Esophagus muscularis mucosa (tissue), 4 donors: ENCODE data around the gene GABRR2. TPM values are rescaled to one million over a fixed set of nuclear protein-coding genes. Genes with fewer than 3 reads are reported as not detected.

Source experiments
- DNase-seq: peaks from one replicate; pipeline ENCODE4 v3.0.0-alpha.2; 2017; ENCODE audit errors: extremely low spot score
- H3K27ac ChIP-seq, 4 donors: fragments of 200-600 bp; sonication (generic); replicated peaks in 1 of 4; 1 replicate in 3 of 4; 2 replicates in 1 of 4; pipeline ENCODE4 v1.5.1; 2016 to 2019; ENCODE audit warnings: mild to moderate bottlenecking in 1 of 4
- H3K27me3 ChIP-seq, 4 donors: fragments of 200-600 bp; sonication (generic); one replicate each; pipeline versions ENCODE4 v1.5.1 to v1.6.0; 2016 to 2019
- H3K36me3 ChIP-seq, 4 donors: fragments of 200-600 bp; sonication (generic); one replicate each; pipeline ENCODE4 v1.5.1; 2016 to 2019
- H3K4me1 ChIP-seq, 4 donors: fragments of 200-600 bp; sonication (generic); one replicate each; pipeline ENCODE4 v1.5.1; 2016 to 2019
- H3K4me3 ChIP-seq, 4 donors: fragments of 200-600 bp; sonication (generic); 1 replicate in 2 of 4; 2 replicates in 2 of 4; pipeline ENCODE4 v1.5.1; 2016 to 2019; ENCODE audit warnings: mild to moderate bottlenecking in 4 of 4, moderate library complexity in 1 of 4
- H3K9me3 ChIP-seq, 4 donors: fragments of 200-600 bp; sonication (generic); 1 replicate in 3 of 4; 2 replicates in 1 of 4; pipeline ENCODE4 v1.5.1; 2016 to 2019
- EP300 ChIP-seq: sonication (generic); formaldehyde crosslinking; IDR thresholded peaks from one replicate; pipeline ENCODE4 v1.6.1; 2017; ENCODE audit warnings: antibody characterized with exemption
- POLR2A ChIP-seq: fragments of 450-650 bp; IDR thresholded peaks from one replicate; pipeline ENCODE4 v1.6.1; 2017; ENCODE audit warnings: antibody characterized with exemption, moderate library complexity, mild to moderate bottlenecking, low read depth
- POLR2AphosphoS5 ChIP-seq, 2 donors: sonication (generic); formaldehyde crosslinking; IDR thresholded peaks; one replicate each; pipeline ENCODE4 v1.6.1; 2017; ENCODE audit warnings: antibody characterized with exemption in 2 of 2
- WGBS: methylation state at CpG from one replicate; pipeline ENCODE4 v1.1.5; 2018; 5-methylcytosine and 5-hydroxymethylcytosine counted together
- intact Hi-C: fragments of 100-400 bp; cut with DNase I; formaldehyde crosslinking; loops from one replicate; pipeline ENCODE4 v1.15.1; 2023
- total RNA-seq, 4 donors: library from RNA; depleted of rRNA; stranded (reverse); fragments of >200 nt; gene quantifications; one replicate each; pipeline versions ENCODE4 v1.1.0 to v1.2.1, GENCODE V29; 2016
- TF ChIP-seq, protein P1 (sequence below), 3 experiments: fragments of 200-600 bp in 2 of 3; fragments of 450-650 bp in 1 of 3; sonication (generic) in 2 of 3; IDR thresholded peaks; one replicate each; pipeline ENCODE4 v1.5.1; 2017 to 2019; ENCODE audit warnings: antibody characterized with exemption in 3 of 3, mild to moderate bottlenecking in 2 of 3, moderate library complexity in 1 of 3

The GABRR2 gene
- total RNA-seq, 4 donors from 2014 or later = 0.33 to 0.46 (median 0.45) TPM; not detected in 1

DNA sequence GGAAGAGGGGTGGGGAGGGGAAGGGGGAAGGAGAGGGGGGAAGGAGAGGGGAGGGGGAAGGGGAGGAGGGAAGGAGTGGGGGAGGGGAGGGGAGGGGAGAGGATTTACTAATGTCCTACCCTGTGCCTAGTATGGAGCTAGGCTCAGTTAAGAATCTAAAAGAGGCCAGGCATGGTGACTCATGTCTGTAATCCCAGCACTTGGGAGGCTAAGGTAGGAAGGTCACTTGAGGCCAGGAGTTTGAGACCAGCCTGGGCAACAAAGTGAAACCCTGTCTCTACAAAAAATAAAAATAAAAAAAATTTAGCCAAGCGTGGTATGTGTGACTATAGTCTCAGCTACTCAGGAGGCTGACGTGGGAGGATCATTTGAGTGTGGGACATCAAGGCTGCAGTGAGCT lies 24.5 kb upstream of the GABRR2 start:
- no peak overlapping the region for H3K4me3 ChIP-seq
- peaks cover 0 to 14% (median 7%) of the 10 kb centered on the region in 4 donors for H3K4me1 ChIP-seq
- H3K27me3 ChIP-seq = no peaks in the 10 kb centered on the region
- peaks cover 34 to 71% (median 54%) of the 10 kb centered on the region in 4 donors for H3K36me3 ChIP-seq
- H3K27ac ChIP-seq = no peak overlapping the region
- WGBS = 94% methylated on average over 2 of the region's 2 CpGs
- TF ChIP-seq, protein P1, sequence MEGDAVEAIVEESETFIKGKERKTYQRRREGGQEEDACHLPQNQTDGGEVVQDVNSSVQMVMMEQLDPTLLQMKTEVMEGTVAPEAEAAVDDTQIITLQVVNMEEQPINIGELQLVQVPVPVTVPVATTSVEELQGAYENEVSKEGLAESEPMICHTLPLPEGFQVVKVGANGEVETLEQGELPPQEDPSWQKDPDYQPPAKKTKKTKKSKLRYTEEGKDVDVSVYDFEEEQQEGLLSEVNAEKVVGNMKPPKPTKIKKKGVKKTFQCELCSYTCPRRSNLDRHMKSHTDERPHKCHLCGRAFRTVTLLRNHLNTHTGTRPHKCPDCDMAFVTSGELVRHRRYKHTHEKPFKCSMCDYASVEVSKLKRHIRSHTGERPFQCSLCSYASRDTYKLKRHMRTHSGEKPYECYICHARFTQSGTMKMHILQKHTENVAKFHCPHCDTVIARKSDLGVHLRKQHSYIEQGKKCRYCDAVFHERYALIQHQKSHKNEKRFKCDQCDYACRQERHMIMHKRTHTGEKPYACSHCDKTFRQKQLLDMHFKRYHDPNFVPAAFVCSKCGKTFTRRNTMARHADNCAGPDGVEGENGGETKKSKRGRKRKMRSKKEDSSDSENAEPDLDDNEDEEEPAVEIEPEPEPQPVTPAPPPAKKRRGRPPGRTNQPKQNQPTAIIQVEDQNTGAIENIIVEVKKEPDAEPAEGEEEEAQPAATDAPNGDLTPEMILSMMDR (IDR thresholded peaks at IDR 0.05) = no peak
- TF ChIP-seq POLR2AphosphoS5 (IDR thresholded peaks at IDR 0.05) (no peak), EP300 (no peak), POLR2A (no peak)
- intact Hi-C loops = no loop called here
- DNase-seq = no peak
- no peaks in the 10 kb centered on the region for H3K9me3 ChIP-seq

DNA sequence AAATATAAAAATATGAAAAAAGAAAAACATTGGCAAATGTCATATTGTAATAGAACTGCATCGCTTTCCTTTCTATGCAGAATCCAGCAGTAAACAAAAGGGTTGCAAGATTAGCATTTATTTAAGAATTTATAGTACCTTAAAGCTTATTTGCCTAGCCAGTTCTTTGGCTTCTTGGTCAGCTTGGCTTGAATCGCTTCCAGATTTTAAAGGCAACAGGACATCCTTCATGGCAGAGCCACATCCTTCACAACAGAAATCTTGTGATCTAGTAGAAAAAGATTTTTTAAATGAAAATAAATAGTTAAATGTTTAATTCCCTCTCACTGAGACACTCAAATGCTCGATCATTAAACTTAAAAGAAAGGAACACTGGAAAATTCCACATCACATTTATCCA lies 20.1 kb upstream of the GABRR2 start:
- intact Hi-C loops = no loop called here

DNA sequence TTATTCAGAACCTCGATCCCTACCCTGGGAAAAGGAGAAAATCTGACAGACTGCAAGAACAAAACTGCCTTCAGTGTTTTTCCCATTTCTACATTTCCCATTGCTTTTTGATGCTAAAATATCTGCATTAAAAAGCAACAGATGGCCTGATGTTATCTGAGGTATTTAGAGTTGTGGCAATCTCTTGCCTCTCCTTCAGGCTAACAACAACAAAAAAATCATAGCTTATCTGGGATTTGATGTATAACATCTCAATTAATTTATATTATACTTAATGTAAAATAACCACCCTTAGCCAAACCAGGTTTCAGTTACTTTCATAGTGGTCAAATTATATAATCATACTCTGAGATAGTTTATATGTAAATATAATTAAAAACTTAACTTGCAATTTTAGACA lies 15.8 kb upstream of the GABRR2 start:
- H3K36me3 ChIP-seq = peaks cover 10 to 93% (median 67%) of the 10 kb centered on the region in 4 donors
- H3K27ac ChIP-seq = no peak overlapping the region
- no peak for DNase-seq
- H3K4me3 ChIP-seq = no peak overlapping the region
- no peaks in the 10 kb centered on the region for H3K27me3 ChIP-seq
- TF ChIP-seq EP300 = no peak
- TF ChIP-seq POLR2A = no peak
- TF ChIP-seq POLR2AphosphoS5 (IDR thresholded peaks at IDR 0.05) = no peak
- TF ChIP-seq, protein P1 (IDR thresholded peaks at IDR 0.05) = no peak
- intact Hi-C loops = no loop called here
- H3K4me1 ChIP-seq = no peaks in the 10 kb centered on the region
- no peaks in the 10 kb centered on the region for H3K9me3 ChIP-seq
- 100% methylated on average over 1 of the region's 1 CpG for WGBS

More for the DNA sequence above, 20.1 kb upstream of the GABRR2 start:
- Histone ChIP-seq H3K4me3 (no peak overlapping the region), H3K36me3 (peaks cover 21 to 90% (median 68%) of the 10 kb centered on the region in 4 donors), H3K27ac (no peak overlapping the region), H3K4me1 (peaks cover 0 to 6% (median 3%) of the 10 kb centered on the region in 4 donors), H3K27me3 (no peaks in the 10 kb centered on the region), H3K9me3 (no peaks in the 10 kb centered on the region)
- no peak for TF ChIP-seq EP300
- no peak for TF ChIP-seq POLR2A
- TF ChIP-seq POLR2AphosphoS5 (IDR thresholded peaks at IDR 0.05) = no peak
- TF ChIP-seq, protein P1 (IDR thresholded peaks at IDR 0.05) = no peak
- 74% methylated on average over 3 of the region's 3 CpGs for WGBS
- DNase-seq = no peak

DNA sequence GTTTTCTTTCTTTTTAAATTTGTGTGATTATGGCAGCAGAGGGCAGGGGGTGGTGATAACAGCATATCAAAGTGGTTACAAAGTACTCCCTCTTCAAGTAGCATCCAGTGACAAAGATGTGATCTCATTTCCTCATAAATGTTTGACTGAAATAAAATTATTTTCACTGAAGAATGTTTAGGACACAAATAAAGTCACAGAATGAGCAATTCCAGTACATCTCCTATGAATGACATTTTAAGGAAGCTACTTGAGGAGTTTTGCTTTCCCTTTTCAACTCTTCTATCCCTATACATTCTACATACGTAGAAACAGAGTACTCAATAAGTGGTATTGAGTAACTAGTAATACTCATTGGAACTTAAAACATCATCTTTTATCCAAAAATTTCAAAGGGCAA lies 13.9 kb upstream of the GABRR2 start:
- intact Hi-C loops = no loop called here
- no peak overlapping the region for H3K27ac ChIP-seq
- no peak for DNase-seq
- H3K27me3 ChIP-seq = no peaks in the 10 kb centered on the region
- no peaks in the 10 kb centered on the region for H3K4me1 ChIP-seq
- TF ChIP-seq POLR2AphosphoS5 (IDR thresholded peaks at IDR 0.05) (no peak), EP300 (no peak), POLR2A (no peak)
- TF ChIP-seq, protein P1 (IDR thresholded peaks at IDR 0.05) = no peak
- H3K36me3 ChIP-seq = peaks cover 4 to 76% (median 56%) of the 10 kb centered on the region in 4 donors
- no peak overlapping the region for H3K4me3 ChIP-seq
- no peaks in the 10 kb centered on the region for H3K9me3 ChIP-seq
- WGBS = 95% methylated on average over 1 of the region's 1 CpG

DNA sequence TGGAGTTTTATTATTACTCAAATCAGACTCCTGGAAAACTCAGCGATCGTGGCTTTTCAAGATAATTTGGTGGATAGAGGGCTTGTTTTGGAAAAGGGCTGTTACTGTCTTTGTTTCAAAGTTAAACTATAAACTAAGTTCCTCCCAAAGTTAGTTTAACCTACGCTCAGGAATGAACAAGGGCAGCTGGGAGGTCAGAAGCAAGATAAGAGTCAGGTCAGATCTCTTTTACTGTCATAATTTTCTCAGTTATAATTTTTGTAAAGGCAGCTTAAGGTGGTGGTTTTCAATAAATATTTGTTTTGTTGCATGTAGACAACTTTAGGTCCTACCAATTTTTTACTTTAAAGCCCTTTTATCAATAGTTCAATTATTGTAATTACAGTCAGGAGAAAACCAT lies 9.2 kb upstream of the GABRR2 start:
- TF ChIP-seq POLR2AphosphoS5 (IDR thresholded peaks at IDR 0.05) (no peak), EP300 (no peak), POLR2A (no peak)
- TF ChIP-seq, protein P1 (IDR thresholded peaks at IDR 0.05) = no peak
- H3K27me3 ChIP-seq = no peaks in the 10 kb centered on the region
- DNase-seq = no peak
- no peak overlapping the region for H3K4me3 ChIP-seq
- intact Hi-C loops = no loop called here
- WGBS = 98% methylated on average over 3 of the region's 3 CpGs
- peaks cover 4 to 38% (median 25%) of the 10 kb centered on the region in 4 donors for H3K36me3 ChIP-seq
- H3K9me3 ChIP-seq = peaks cover 0 to 3% (median 0%) of the 10 kb centered on the region in 4 donors
- no peaks in the 10 kb centered on the region for H3K4me1 ChIP-seq
- H3K27ac ChIP-seq = peak overlapping the region in 1 of 4 donors; percentile 5
